ENCODE data around the gene ZNF283. TPM values are rescaled to one million over a fixed set of nuclear protein-coding genes. Genes with fewer than 3 reads are reported as not detected.

ZNF283 gene
- total and polyA plus RNA-seq, 9 of the 15 experiments (the other 6 are each of a cell fraction or from before 2014, with no cell fraction given): 6.0 to 19.5 (median 9.8) TPM

GRCh38 chr19:43807651-43808050, 19.5 kb upstream of the ZNF283 start:
- ChIA-PET POLR2A (no interaction called here), CTCF (ENCODE audit: low intra/inter-chr PET ratio) (no interaction called here)
- H4K20me1 ChIP-seq (replicated peaks; ENCODE audit: control insufficient read depth, insufficient read depth, low read length): no peaks in the 10 kb centered on the region
- no TSS peak for BruUV-seq (replicated peaks)
- H3K79me2 ChIP-seq (ENCODE audit: control insufficient read depth, insufficient read depth, low read length): no peaks in the 10 kb centered on the region
- no peaks in the 10 kb centered on the region for H3K36me3 ChIP-seq (ENCODE audit: control insufficient read depth, insufficient read depth, low read length)
- no peaks in the 10 kb centered on the region for H3K9me3 ChIP-seq (replicated peaks; ENCODE audit: control insufficient read depth, insufficient read depth, low read depth, low read length)
- H3K9me1 ChIP-seq (ENCODE audit: control insufficient read depth, insufficient read depth, low read length): no peaks in the 10 kb centered on the region
- H3K4me1 ChIP-seq (replicated peaks in 1 of 2; ENCODE audit: control insufficient read depth in 2 of 2, insufficient read depth in 2 of 2, low read length in 2 of 2): peaks cover 0 to 2% of the 10 kb centered on the region in 2 experiments; a peak in 3 of 5 replicates
- no peak overlapping the region for H2AFZ ChIP-seq (ENCODE audit: low read depth, low read length)
- in situ Hi-C loops (cut with MboI) (no loop called here), intact Hi-C loops (cut with micrococcal nuclease) (loop anchor here (5.0 kb wide), 1 partner anchor 140 kb away; no protein-coding TSS in a partner anchor)
- H3K9ac ChIP-seq (ENCODE audit: insufficient read depth in 1 of 2, low read depth in 2 of 2, low read length in 2 of 2): no peak overlapping the region
- H3K27ac ChIP-seq (ENCODE audit: extremely low read depth, low read depth, low read length): no peak overlapping the region
- H3K4me2 ChIP-seq (ENCODE audit: insufficient read depth, low read length): no peak overlapping the region
- DNase-seq (ENCODE audit: extremely low read depth in 1 of 4, low spot score in 3 of 4) (no peak), FAIRE-seq (no peak), ATAC-seq (no peak)
- no peaks in the 10 kb centered on the region for H3K27me3 ChIP-seq (ENCODE audit: control insufficient read depth in 2 of 2, insufficient read depth in 2 of 2, low read length in 2 of 2)
- H3K4me3 ChIP-seq: no peak overlapping the region
- TF ChIP-seq ADNP (tag; IDR thresholded peaks at IDR 0.05) (no peak), NELFE (IDR thresholded peaks at IDR 0.05; ENCODE audit: insufficient read depth, insufficient read length) (no peak), ZNF282 (CRISPR knock-in tag; IDR thresholded peaks at IDR 0.05) (no peak), PHF8 (IDR thresholded peaks at IDR 0.05; ENCODE audit: borderline replicate concordance, low read length) (no peak), ZNF146 (CRISPR knock-in tag; IDR thresholded peaks at IDR 0.05; ENCODE audit: unreplicated experiment) (no peak), MLX (CRISPR knock-in tag; conservative IDR thresholded peaks at IDR 0.05) (no peak), ZNF274 (IDR thresholded peaks at IDR 0.05; ENCODE audit: borderline replicate concordance, low read depth, low read length) (no peak), CHD4 (IDR thresholded peaks at IDR 0.05; ENCODE audit: insufficient read depth, insufficient replicate concordance, low read depth, low read length, poor library complexity, severe bottlenecking) (no peak), EWSR1 (IDR thresholded peaks at IDR 0.05; ENCODE audit: borderline replicate concordance, low read depth, partially characterized antibody) (no peak), THAP12 (CRISPR knock-in tag; IDR thresholded peaks at IDR 0.05) (no peak), HDAC3 (IDR thresholded peaks at IDR 0.05; ENCODE audit: borderline replicate concordance, partially characterized antibody) (no peak), E2F1 (CRISPR knock-in tag; IDR thresholded peaks at IDR 0.05) (no peak), TARDBP (IDR thresholded peaks at IDR 0.05) (no peak), CBX8 (IDR thresholded peaks at IDR 0.05; ENCODE audit: borderline replicate concordance, extremely low read depth, low read depth, low read length, poor library complexity, severe bottlenecking) (no peak)
- TF ChIP-seq, protein P1, sequence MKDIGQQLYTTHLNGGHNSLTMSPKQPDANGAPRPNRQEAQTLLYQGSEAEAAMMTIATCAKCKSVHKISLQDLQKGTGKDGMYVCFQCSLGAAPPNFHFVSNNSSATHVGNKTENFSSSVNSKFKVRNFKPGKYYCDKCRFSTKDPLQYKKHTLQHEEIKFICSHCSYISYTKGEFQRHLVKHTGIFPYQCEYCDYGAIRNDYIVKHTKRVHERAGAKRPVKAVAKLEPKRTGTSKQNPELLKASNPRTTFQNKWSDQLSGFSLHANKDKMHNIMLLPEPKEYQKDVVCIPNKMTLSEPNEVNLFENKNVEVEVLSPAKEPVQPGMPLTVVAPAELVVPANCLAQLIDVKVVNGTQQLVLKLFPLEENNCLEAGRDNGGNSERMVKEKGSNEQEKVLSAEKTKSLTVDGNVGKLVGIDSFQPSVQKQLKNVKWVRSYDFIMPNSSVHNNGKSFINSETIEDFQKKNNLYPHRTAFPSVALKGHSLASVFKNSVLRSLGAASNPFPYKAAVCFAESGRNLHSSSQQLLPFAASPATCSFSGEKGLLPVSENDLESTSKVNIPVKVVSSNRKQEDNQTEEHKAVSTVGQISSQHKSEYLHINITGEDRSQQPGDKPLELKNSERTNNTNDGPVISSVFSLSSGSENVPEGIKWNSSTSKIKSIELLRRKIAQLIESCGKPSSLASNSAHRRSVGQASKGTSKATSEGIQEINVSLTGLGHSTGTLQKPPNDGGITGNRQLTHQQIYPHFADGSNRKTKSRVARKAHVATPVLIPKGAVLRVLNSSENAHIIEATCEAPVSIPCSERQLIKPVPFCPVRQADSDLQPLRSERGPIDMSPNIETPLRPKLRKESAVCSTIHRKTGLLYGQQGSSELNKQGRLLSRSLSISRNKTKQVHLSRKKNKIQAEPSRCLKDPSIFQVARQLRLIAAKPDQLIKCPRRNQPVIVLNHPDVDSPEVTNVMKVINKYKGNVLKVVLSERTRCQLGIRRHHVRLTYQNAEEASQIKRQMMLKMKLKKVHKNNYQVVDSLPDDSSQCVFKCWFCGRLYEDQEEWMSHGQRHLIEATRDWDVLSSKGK (CRISPR knock-in tag; IDR thresholded peaks at IDR 0.05): no peak

All from K562 (cell line).